ENCODE results near the gene POMT2. TPM values are rescaled to one million over a fixed set of nuclear protein-coding genes. Genes with fewer than 3 reads are reported as not detected.

Gene POMT2
- total RNA-seq, 1 donor from 2014 or later: 46.1 TPM

DNA sequence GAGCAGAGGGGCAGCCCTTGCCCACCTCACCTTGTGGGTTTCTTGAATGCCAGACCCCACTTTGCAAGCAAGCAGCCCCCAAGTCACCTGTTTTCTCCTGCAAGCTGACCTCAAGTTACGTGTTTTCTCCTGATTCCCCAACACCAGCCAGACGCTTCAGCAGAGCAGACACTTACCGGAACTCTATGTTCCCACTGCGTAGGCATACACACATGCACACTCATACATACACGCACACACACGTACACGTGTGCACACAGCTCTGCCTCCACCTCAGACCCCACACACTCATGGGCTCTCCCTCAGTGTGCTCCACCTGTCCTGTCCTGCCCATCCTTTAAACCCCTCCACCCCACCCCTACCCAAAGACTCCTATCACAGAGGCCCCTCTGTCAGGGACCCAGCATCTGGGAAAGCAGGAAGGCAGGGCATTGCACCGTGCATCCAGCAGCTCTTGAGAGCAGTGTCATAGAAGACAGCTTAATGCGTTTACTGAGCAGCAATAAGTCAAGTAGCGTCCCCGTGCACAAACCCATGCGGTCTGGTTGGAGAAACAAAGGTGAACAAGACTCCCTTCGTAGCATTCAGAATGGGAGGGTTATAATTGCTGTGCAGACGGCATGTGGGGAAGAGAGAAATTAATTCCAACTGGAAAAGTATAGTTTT lies 94.7 kb downstream of the POMT2 start:
- H3K27ac Mint-ChIP-seq: no peak overlapping the region
- H3K27me3 Mint-ChIP-seq (ENCODE audit: low read depth): peaks cover 24% of the 10 kb centered on the region
- no peaks in the 10 kb centered on the region for H3K36me3 Mint-ChIP-seq
- H3K4me3 Mint-ChIP-seq: no peak overlapping the region
- DNase-seq (ENCODE audit: low spot score in 2 of 2, unreplicated experiment in 2 of 2): no peak
- TF ChIP-seq CTCF (IDR thresholded peaks at IDR 0.05; ENCODE audit: unreplicated experiment): no peak
- peaks cover 2% of the 10 kb centered on the region for H3K9me3 Mint-ChIP-seq
- H3K4me1 Mint-ChIP-seq: no peaks in the 10 kb centered on the region

DNA sequence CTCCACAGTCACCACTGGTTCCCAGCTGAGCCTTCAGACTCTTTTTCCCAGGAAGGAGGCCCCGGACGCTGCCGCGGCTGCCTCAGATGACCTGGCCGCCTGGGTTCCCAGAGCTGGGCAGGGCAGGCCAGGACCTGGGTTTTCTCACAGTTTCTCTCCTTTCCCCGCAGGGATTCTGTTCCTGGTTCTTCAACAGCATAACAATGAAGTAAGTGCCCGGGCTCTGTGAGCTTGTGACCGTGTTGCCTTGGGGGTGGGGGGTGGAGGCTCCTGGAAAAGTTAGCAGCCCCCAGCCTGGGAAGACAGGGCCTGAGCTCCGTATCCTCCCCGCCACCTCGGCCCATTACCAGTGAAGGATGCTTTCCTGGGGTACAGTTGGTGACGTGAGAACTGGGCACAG lies 95.4 kb downstream of the POMT2 start:
- Mint-ChIP-seq H3K4me1 (no peaks in the 10 kb centered on the region), H3K9me3 (no peaks in the 10 kb centered on the region), H3K27me3 (ENCODE audit: low read depth) (peaks cover 26% of the 10 kb centered on the region), H3K4me3 (no peak overlapping the region), H3K27ac (no peak overlapping the region), H3K36me3 (no peaks in the 10 kb centered on the region)
- TF ChIP-seq CTCF (IDR thresholded peaks at IDR 0.05; ENCODE audit: unreplicated experiment): no peak
- no peak for DNase-seq (ENCODE audit: low spot score in 2 of 2, unreplicated experiment in 2 of 2)

Small RNA genes lying within 50 kb of the gene (microRNA-seq; reads per million reads assigned to microRNA genes)
- not detected for gene MIR1260A

Other genes with a start within 250 kb of the POMT2 start
- 21.9 to 22.9 TPM (median 22.4 TPM) in 3 replicates for gene CIPC, start 222.6 kb downstream of the POMT2 start, total RNA-seq
- gene ZDHHC22, start 179.1 kb downstream of the POMT2 start, total RNA-seq: not detected in 3 replicates
- 6.2 to 7.7 TPM (median 7.0 TPM) in 3 replicates for gene TMEM63C, start 139.1 kb downstream of the POMT2 start, total RNA-seq
- gene NGB, start 49.7 kb downstream of the POMT2 start, total RNA-seq: not detected in 3 replicates
- 20.7 to 24.0 TPM (median 23.5 TPM) in 3 replicates for gene GSTZ1, start 153 bp upstream of the POMT2 start, total RNA-seq
- gene TMED8, start 56.2 kb upstream of the POMT2 start, total RNA-seq: 14.1 to 14.4 TPM (median 14.4 TPM) in 3 replicates
- gene SAMD15, start 56.5 kb upstream of the POMT2 start, total RNA-seq: 2.0 to 3.4 TPM (median 2.1 TPM) in 3 replicates
- gene NOXRED1, start 102.6 kb upstream of the POMT2 start, total RNA-seq: 0.63 to 1.1 TPM (median 0.84 TPM) in 3 replicates
- 25.8 to 29.7 TPM (median 27.8 TPM) in 3 replicates for gene VIPAS39, start 136.7 kb upstream of the POMT2 start, total RNA-seq
- 99.9 to 125 TPM (median 119 TPM) in 3 replicates for gene AHSA1, start 137.2 kb upstream of the POMT2 start, total RNA-seq
- gene ISM2, start 177.9 kb upstream of the POMT2 start, total RNA-seq: 0.18 to 0.25 TPM (median 0.24 TPM) in 3 replicates

Measured in mesothelial cell of epicardium (in vitro differentiated cells).